NT2/D1 (cell line): Measurements from ENCODE around the gene PLCB1.

Experiments used
- SUZ12 ChIP-seq: IDR thresholded peaks from 2 replicates; pipeline ENCODE4 v1.6.1; 2011; ENCODE audit not compliant: insufficient read length, insufficient read depth; ENCODE audit errors: extremely low read depth
- YY1 ChIP-seq: IDR thresholded peaks from 2 replicates; pipeline ENCODE4 v1.6.1; 2011; ENCODE audit not compliant: insufficient read length, insufficient read depth
- ZNF274 ChIP-seq: IDR thresholded peaks from 2 replicates; pipeline ENCODE4 v1.6.1; 2011; ENCODE audit warnings: mild to moderate bottlenecking, low read depth, low read length

- TF ChIP-seq ZNF274 (no peak), SUZ12 (no peak), YY1 (no peak)
Observed at GRCh38 chr20:8335059-8335458, 203.0 kb downstream of the PLCB1 start.
